SK-N-SH (cell line): ENCODE results near the gene UNC13B.

ENCODE experiments used
- CTCF ChIP-seq: fragments of 200-600 bp; sonication (generic); IDR thresholded peaks from 2 replicates; pipeline ENCODE4 v1.6.1; 2017; ENCODE audit warnings: antibody characterized with exemption, mild to moderate bottlenecking, moderate library complexity
- MXI1 ChIP-seq: IDR thresholded peaks from 2 replicates; pipeline ENCODE4 v1.6.1; 2012; ENCODE audit warnings: mild to moderate bottlenecking, low read depth, low read length, improper control_type of control experiment
- NFIC ChIP-seq: IDR thresholded peaks from 2 replicates; pipeline ENCODE4 v1.4.0; 2012; ENCODE audit warnings: borderline replicate concordance
- POLR2AphosphoS5 ChIP-seq: IDR thresholded peaks from 2 replicates; pipeline ENCODE4 v1.6.1; 2012; ENCODE audit warnings: low read depth, low read length
- RFX5 ChIP-seq: IDR thresholded peaks from 2 replicates; pipeline ENCODE4 v1.6.1; 2012; ENCODE audit warnings: mild to moderate bottlenecking, improper control_type of control experiment, low read length
- TEAD4 ChIP-seq: IDR thresholded peaks from 2 replicates; pipeline ENCODE4 v1.4.0; 2012; ENCODE audit warnings: mild to moderate bottlenecking, borderline replicate concordance; ENCODE audit not compliant: insufficient read depth
- ZBTB33 ChIP-seq: IDR thresholded peaks from 2 replicates; pipeline ENCODE4 v1.4.0; 2012; ENCODE audit warnings: low read depth, borderline replicate concordance

GRCh38 chr9:35432076-35432475 lies 270.3 kb downstream of the UNC13B start:
- TF ChIP-seq MXI1 (no peak), POLR2AphosphoS5 (no peak), ZBTB33 (no peak), RFX5 (no peak), NFIC (no peak), CTCF (no peak), TEAD4 (no peak)
